Measurements from ENCODE around the gene USP21. TPM values are rescaled to one million over a fixed set of nuclear protein-coding genes. Genes with fewer than 3 reads are reported as not detected.

The USP21 gene, protein sequence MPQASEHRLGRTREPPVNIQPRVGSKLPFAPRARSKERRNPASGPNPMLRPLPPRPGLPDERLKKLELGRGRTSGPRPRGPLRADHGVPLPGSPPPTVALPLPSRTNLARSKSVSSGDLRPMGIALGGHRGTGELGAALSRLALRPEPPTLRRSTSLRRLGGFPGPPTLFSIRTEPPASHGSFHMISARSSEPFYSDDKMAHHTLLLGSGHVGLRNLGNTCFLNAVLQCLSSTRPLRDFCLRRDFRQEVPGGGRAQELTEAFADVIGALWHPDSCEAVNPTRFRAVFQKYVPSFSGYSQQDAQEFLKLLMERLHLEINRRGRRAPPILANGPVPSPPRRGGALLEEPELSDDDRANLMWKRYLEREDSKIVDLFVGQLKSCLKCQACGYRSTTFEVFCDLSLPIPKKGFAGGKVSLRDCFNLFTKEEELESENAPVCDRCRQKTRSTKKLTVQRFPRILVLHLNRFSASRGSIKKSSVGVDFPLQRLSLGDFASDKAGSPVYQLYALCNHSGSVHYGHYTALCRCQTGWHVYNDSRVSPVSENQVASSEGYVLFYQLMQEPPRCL
- 7.9 and 10.1 TPM in 2 replicates for total RNA-seq

GRCh38 chr1:161159087-161159912 lies at the start of gene USP21:
TSS of gene USP21 (plus strand) at chr1:161159500. CDS start at chr1:161160641, 1,141 bp downstream.

GRCh38 chr1:161117759-161118581 lies 41.3 kb upstream of the USP21 start, which contains the start of the genes NIT1 and PFDN2:
TSS of gene NIT1 (plus strand) at chr1:161118105. CDS start at chr1:161118177, 72 bp downstream.
TSS of gene PFDN2 (minus strand) at chr1:161118037. CDS start at chr1:161118026, 11 bp downstream.

DNA sequence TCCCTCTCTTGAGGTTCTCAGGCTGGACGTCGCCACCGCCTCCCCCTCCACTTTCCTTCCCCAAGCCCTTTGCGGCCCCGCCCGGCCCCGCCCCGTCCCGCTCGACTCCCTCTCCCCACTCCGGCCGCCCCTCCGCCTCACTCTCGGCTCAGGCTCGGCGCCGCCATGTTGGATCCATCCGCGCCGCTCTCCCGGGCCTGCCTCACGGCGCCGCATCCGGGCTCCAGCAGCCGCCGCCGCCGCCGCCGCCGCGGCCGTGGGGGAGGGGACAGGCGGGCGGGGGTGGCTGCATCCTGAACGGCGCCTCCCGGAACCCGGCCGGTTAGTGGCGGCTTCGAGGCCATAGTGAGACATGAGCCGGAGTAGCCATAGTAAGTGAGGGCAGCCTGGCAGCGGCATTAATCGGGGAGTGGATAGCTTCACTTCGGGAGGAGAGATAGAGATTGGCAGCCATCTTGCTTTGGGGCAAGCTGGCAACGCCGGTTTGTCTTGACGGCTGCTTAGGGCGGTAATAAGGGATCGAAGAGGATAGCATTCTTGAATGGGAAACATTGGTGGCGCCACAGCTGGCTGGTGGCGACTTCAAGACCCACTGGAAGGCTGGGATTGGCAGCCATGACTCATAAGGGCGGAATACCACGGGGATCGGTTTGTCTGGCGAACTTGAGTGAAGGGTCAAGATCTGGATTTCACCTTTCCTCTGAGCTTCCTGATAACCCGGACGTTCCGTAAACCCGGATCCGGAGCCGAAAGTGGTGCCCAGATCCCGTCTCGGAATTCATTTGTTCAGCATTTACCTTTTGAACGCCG lies 26.7 kb upstream of the USP21 start, which contains the start of gene DEDD:
DEDD (minus strand) TSS at position 258 of the 810 bp plus-strand sequence. CDS start 8,205 bp downstream, outside the sequence.

DNA sequence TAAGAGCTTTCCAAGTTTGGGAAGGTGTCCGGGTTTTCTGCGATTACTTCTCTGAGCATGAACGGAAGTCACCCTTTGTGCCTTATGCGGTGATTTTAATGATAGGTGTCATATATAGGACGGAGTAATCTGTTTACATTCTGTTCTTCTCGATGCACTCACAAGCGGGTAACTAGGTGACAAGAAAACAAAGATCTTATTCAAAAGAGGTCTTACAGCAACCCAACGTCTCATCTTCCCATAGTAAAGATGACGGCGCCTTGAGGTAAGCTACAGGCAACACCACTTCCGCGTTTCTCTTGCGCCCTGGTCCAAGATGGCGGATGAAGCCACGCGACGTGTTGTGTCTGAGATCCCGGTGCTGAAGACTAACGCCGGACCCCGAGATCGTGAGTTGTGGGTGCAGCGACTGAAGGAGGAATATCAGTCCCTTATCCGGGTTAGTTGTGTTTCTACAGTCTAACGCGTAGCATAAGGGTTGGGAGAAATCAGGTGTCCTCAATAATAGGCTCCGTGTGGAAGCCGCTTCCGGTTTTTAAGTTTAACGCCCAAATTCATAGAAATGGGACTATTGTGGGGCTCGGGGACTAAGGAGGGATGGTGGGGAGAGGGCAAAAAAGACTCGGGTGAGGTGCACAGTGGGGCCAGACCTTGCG lies 5.5 kb upstream of the USP21 start, which contains the start of gene UFC1:
UFC1 (plus strand) TSS at position 297 of the 656 bp plus-strand sequence; CDS start at position 317, 20 bp downstream.

GRCh38 chr1:161165742-161166668 lies 6.7 kb downstream of the USP21 start, which contains the start of gene PPOX:
TSS of gene PPOX (plus strand) at chr1:161166426. CDS start at chr1:161166848, 422 bp downstream.

DNA sequence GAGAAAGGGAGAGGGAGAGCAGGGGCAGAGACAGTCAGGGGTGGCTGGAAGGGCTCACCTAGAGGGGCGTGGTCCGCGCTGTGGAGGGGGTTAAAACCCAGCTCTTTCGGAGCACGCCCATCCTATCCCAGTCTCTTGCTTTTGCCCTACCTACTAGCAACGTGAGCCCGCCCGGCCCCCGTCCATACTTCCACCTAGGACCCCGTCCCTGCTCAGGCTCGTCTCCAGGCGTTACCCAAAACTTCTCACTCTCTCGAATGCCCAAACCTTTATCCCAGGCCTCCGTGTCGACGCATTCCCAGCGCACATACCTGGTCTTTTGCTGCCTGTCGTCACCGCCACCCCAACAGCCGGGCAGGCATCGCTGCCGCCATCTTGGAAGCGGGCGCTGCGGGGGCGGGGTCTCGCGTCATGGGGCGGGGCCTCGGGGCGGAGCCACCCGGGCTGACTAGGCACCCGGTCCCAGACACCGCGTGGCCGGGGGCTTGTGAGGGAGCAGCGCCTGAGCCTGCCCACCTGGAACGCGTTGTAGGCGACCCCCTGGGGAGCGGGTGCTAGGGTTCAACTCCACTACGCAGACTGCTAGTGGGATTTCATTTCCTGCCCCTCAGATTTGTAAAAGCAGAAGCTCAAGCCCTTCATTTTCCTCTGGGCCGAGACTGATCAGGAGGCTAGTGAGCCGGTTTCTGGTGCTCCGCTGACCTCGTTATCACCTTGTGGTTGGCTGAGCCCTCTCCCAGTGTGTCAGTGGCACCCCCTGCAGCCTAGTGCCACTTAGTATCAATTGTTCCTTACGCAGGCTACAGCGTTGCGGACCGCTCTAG lies 18.0 kb downstream of the USP21 start, which contains the start of gene B4GALT3:
B4GALT3 (minus strand) TSS at position 396 of the 824 bp plus-strand sequence. CDS start 1,447 bp downstream, outside the sequence.

DNA sequence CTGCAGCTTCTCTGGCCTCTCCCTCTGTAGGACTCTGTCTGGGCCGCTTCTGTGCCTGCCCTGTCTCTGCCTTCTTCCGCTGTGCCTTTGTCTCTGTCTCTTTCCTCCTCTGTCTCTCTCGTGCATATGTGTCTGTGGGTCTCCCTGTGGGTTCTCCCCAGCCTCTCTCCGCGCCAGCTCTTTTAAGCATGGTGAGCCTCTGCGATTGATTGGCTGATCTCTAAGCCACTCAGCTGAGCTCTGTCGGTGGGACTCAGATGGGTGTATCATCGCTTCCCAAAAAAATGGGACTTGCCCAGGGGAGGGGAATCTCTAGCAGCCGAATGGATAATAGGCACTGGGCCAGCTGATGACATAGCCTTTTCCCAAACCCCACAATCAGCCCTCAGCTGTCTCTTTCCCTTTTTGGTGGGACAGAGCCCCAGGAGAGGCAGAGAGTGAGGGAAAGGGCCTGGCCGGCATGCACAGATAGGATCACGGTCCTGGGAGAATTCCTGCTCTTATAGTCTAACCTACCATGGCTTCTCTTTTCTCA lies 39.7 kb downstream of the USP21 start, which contains the start of gene ADAMTS4:
ADAMTS4 (minus strand) TSS at position 158 of the 535 bp plus-strand sequence. CDS start 427 bp downstream, outside the sequence.

DNA sequence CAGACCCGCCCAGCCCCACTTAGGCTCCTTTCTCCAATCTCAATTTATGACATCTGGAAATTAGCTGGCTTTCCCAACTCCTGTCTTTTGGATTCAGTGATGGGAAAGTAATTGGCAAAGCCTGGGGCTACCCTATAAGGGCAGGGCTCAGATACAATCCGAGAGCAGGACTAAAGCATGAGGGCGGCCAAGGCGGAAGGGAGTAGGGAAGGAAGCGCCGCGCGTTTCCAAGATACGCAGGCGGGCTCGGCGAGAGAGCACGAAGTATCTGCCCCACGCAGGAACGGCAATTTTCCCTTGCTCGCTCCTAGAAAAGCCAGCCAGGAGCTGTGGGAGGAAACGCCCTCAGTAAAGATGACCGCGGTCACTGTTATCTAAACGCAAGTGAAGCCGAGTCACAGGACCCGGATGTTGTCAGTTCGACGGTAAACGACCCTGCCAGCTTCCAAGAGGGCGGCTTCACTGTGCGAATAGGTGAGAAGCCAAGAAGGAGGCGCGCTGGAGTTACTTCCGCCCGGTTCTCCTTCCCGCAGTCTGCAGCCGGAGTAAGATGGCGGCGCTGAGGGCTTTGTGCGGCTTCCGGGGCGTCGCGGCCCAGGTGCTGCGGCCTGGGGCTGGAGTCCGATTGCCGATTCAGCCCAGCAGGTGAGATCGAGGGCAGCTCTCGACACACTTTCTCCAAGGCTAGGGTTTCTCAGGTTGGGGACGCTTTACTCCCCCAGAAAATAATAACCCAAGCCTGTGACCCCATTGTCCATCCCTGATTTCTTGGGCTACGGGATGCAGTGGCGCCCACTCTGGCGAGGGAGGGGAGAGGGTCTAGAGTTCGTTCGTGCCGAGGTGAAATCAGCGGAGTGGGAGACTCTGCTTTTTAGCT lies 42.8 kb downstream of the USP21 start, which contains the start of gene NDUFS2:
NDUFS2 (plus strand) TSS at position 532 of the 877 bp plus-strand sequence; CDS start at position 551, 19 bp downstream.

GRCh38 chr1:161215076-161215475 lies 55.8 kb downstream of the USP21 start, which contains the start of gene FCER1G:
TSS of gene FCER1G (plus strand) at chr1:161215295. CDS start at chr1:161215322, 27 bp downstream.

Small RNA genes lying within 50 kb of the gene (small RNA-seq; reads per million reads assigned to genes)
- gene RF01225, result not detected

Other genes with a start within 250 kb of the USP21 start
- gene ITLN2, start 204.7 kb upstream of the USP21 start, total RNA-seq, result not detected in 2 replicates
- 2.1 and 3.6 TPM in 2 replicates for gene F11R, start 138.3 kb upstream of the USP21 start, total RNA-seq
- 1.5 TPM in 1 of 2 replicates, not detected in the other for gene TSTD1, start 120.5 kb upstream of the USP21 start, total RNA-seq
- gene USF1, start 113.5 kb upstream of the USP21 start, total RNA-seq, result 60.5 and 62.1 TPM in 2 replicates
- gene ARHGAP30, start 89.6 kb upstream of the USP21 start, total RNA-seq, result not detected in 2 replicates
- gene NECTIN4, start 69.9 kb upstream of the USP21 start, total RNA-seq, result 0.12 and 0.49 TPM in 2 replicates
- 0.65 and 2.2 TPM in 2 replicates for gene KLHDC9, start 61.1 kb upstream of the USP21 start, total RNA-seq
- 10.7 and 14.1 TPM in 2 replicates for gene PFDN2, start 41.5 kb upstream of the USP21 start, total RNA-seq
- gene NIT1, start 41.4 kb upstream of the USP21 start, total RNA-seq, result 29.9 and 32.1 TPM in 2 replicates
- gene DEDD, start 26.8 kb upstream of the USP21 start, total RNA-seq, result 42.4 and 47.7 TPM in 2 replicates
- 56.3 and 58.4 TPM in 2 replicates for gene UFC1, start 5.5 kb upstream of the USP21 start, total RNA-seq
- gene PPOX, start 6.9 kb downstream of the USP21 start, total RNA-seq, result 7.6 and 8.6 TPM in 2 replicates
- gene B4GALT3, start 18.0 kb downstream of the USP21 start, total RNA-seq, result 18.2 and 22.4 TPM in 2 replicates
- gene ADAMTS4, start 39.6 kb downstream of the USP21 start, total RNA-seq, result 15.5 and 21.4 TPM in 2 replicates
- 80.5 and 94.1 TPM in 2 replicates for gene NDUFS2, start 42.9 kb downstream of the USP21 start, total RNA-seq
- gene FCER1G, start 55.8 kb downstream of the USP21 start, total RNA-seq, result 0.97 TPM in 1 of 2 replicates, not detected in the other
- not detected in 2 replicates for gene APOA2, start 64.1 kb downstream of the USP21 start, total RNA-seq
- 13.3 and 13.5 TPM in 2 replicates for gene TOMM40L, start 66.6 kb downstream of the USP21 start, total RNA-seq
- not detected in 2 replicates for gene NR1I3, start 78.7 kb downstream of the USP21 start, total RNA-seq
- not detected in 2 replicates for gene PCP4L1, start 99.2 kb downstream of the USP21 start, total RNA-seq
- gene MPZ, start 150.5 kb downstream of the USP21 start, total RNA-seq, result 0.32 and 0.49 TPM in 2 replicates
- gene SDHC, start 154.9 kb downstream of the USP21 start, total RNA-seq, result 24.7 and 63.3 TPM in 2 replicates
- gene CFAP126, start 208.4 kb downstream of the USP21 start, total RNA-seq, result not detected in 2 replicates